GM20431 (cell line): ENCODE measurements around the gene COPS7A.

Experiments
- in situ Hi-C: fragments of 300-500 bp; cut with MseI, MboI; formaldehyde crosslinking; loops from one replicate; pipeline ENCODE4 v1.15.0; 2020; ENCODE audit warnings: low sequenced_read_pairs; ENCODE audit not compliant: unreplicated experiment

The COPS7A gene

DNA sequence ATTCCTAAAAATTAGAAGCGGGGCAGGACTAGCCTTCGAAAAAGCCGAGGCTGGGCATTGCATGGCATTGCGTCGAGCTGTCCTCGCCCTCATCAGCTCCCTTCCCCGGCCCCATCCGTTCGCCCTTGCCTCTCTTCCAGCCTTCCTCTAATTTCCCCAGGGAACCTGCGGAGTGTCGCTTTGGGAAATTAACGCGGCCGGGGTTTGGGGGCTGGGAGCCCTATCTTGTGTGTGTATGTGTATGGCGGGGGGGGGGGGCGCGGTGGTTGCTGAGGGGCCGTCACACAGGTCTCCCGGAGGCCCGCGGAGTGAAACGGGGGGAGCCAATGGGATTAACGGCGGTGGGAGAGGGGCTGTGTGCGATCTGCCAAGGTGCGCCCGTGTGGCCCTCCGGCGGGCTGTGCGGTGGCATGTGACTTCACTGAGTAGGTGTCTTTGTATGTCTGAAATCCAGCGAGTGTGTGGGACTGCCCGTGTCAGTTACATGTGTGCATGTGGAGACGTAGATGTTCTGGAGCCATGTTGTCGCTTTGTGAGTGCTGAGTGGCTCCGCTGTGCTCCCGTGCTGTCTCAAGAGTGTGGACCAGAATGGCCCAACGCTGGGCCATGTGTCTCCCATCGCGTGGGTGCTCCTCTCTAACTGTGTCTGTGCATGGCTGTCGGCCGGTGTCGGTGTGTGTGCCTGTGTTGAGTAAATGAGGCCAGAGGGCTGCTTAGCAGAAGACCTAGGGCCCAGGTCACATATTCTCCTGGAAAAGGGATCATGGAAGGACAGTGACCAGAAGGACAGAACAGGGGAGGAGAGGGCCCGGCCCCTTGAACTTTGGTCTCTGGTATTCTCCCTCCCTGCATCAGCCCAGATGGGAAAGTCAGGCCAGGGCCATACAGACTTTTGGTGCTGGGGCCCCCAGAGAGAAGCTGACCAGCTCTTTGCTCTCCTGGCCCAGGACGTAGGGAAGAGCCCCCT is 43.8 kb downstream of the COPS7A start:
- in situ Hi-C loops, result no loop called here

DNA sequence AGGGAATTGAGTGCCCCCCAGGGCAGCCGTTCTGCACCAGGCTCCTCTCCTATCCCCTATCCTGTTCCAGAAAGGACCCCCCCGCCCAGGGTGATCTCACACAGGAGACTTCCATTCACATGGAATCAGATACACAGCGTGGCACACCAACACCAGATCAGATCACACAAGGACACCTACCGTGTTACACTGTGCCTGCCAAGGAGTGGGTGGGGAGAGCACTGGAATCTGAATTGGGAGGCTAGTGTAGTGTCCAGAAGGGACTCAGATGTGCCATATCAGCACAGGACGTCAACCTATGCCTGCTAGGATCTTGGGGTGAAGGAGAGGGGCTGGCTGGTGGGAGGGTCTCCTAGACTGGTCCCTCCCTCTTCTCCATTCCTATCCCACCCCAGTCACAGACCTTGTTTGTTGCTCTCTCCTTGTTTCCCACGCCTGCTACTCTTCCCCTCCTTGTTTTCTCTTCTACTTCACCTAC is 44.6 kb downstream of the COPS7A start:
- in situ Hi-C loops, result no loop called here

DNA sequence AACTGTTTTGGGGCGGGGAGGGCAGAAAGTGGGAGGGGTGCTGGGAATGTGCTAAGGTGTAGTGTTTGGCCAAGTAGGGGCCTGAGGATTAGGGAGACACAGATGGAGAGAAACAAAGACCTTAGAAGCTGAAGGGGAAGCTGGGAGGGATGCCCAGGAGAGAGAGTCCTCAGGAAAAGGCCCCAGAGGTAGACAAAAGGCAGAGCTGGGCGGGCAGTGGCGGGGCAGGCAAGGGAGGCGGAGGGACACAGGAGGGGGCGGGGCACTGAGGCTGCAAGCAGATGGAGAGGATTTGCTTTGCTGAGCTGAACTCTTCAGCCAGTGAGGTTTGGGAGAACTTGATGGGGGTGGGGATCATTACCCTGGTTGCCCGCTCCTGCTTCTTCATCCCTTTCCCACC is 45.1 kb downstream of the COPS7A start:
- in situ Hi-C loops, result no loop called here

- in situ Hi-C loops, result no loop called here
Observed at GRCh38 chr12:6769666-6770065, 45.8 kb downstream of the COPS7A start.

- in situ Hi-C loops, result no loop called here
Observed at GRCh38 chr12:6770094-6770493, 46.2 kb downstream of the COPS7A start.

DNA sequence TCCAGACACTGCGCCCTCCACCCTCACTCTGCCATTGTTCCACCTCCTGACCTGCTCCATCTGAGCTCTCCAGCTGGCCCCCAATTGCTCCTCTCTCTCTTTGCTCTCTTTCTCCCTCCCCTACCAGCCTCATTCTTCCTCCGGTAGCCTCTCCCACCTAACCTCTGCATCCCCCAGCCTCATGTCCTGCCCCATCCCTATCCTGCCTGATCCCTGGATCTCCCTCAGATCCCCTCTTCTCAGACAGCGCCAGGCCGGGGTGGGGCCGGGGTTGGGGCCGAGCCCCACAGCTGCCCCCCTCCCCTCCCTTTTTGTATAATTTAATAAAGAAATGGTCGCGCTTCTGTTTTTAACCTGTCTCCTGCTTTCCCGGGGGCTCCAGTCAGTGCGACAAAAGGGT is 46.8 kb downstream of the COPS7A start:
- in situ Hi-C loops, result no loop called here

DNA sequence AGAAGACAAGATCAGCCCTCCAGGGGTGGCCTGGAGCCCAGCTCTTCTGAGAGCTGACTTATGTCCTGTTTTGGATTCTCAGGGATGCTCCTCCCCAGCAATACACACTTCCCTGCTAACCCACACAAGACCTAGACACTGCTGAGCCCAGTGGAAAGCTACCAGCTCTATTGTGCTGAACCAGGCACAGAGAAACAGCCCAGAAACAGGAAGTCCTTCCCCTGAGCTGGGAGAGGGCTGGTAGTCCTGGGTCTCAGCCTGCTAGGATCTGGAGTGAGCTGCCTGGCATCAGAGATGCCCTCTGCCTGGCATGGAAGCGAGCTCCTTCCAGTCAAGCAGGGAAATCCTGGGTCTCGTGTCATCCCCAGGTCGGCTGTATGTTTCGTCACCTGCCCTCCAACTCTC is 47.2 kb downstream of the COPS7A start:
- in situ Hi-C loops, result no loop called here

DNA sequence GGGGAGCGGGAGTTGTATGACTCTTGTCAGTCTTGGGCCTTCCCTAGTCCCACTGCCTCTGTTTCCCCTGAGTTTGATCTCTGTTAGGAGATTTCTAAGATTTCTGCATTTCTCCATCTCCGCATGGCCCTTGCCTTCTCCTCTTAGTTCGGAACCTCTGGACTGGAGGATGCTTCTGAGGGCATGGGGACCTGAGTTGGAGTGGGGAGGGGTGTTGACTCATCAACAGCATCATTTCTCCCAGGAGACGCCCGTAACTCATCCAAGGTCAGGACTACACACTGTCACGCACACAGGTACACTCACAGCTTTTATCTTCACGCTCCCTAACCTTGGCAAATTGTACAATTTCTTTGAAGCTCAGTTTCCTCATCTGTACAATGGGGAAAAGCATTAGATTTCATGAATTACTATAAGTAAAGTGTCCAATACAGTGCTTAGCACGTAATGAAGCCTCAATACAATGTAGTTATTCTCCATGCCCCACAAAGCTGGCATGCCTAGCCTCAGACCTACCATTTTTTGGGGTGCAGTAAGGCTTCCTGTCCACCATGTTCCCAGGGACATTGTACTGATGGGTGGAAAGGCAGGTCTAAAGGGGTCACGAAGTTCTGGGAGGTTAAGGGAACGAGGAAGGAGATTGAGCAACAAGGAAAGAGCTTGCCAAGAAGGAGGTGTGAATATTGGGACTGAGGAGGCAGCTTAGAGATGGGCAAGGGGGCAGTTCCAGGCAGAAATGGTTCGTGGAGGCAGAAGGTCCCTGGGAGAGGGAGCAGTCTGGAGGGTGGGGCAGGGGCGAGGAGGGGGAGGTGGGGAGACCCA is 47.9 kb downstream of the COPS7A start:
- in situ Hi-C loops, result no loop called here

GRCh38 chr12:6772331-6772695 is 48.5 kb downstream of the COPS7A start, which contains the start of gene LAG3:
Gene LAG3, plus strand, starts transcription at chr12:6772520. Its CDS starts 333 bp downstream, at chr12:6772853.
- in situ Hi-C loops, result no loop called here

DNA sequence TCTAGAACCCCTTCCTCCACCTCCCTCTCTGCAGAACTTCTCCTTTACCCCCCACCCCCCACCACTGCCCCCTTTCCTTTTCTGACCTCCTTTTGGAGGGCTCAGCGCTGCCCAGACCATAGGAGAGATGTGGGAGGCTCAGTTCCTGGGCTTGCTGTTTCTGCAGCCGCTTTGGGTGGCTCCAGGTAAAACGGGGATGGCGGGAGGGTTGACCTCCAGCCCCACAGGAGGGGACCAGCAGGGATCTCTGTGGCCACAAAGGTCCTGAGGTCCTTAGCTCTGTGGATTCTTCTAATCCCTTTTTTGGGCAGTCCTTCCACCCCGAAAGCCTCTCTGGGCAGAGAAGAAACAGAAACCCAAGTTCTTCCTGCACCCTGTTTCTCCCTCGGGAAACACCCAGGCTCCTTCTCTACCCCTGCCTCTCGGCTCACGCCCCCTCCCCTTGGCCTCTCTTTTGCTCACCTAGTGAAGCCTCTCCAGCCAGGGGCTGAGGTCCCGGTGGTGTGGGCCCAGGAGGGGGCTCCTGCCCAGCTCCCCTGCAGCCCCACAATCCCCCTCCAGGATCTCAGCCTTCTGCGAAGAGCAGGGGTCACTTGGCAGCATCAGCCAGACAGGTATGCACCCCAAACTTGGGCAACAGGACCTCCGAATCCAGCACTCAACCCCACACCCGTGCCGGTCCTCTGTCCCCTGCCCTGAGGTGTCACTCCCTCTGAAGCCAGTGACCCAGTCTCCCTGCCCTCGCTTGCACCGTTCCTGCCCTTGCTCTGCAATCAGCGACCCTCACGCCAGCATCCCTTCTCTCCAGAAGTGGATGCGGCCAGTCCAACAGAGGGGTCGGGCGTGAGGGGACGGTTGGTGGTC is 49.1 kb downstream of the COPS7A start:
- in situ Hi-C loops, result no loop called here

DNA sequence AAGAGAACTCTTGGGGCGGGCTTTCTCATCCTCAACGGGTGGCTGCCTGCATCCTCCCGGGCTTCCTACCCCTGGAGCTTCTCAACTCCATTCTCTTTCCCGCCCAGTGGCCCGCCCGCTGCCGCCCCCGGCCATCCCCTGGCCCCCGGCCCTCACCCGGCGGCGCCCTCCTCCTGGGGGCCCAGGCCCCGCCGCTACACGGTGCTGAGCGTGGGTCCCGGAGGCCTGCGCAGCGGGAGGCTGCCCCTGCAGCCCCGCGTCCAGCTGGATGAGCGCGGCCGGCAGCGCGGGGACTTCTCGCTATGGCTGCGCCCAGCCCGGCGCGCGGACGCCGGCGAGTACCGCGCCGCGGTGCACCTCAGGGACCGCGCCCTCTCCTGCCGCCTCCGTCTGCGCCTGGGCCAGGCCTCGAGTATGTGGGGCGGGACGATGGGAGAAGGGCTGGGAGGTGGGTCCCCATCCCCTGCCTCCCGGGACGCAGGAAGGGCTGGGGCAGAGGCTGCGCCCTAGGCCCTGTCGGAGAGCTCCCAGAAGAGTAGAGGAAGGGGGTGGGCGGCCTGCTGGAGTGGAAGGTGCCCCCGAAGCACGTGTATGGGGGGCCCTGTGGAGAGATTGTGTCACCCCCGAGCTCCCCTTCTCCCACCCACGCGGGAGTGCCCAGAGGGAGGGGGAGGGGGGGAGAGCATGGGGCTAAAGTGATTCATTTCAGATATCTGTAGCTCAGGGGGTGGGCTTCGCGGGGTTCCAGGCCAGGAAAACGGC is 49.9 kb downstream of the COPS7A start:
- in situ Hi-C loops, result no loop called here

GRCh38 chr12:6774499-6775062 is 50.7 kb downstream of the COPS7A start:
- in situ Hi-C loops, result no loop called here

DNA sequence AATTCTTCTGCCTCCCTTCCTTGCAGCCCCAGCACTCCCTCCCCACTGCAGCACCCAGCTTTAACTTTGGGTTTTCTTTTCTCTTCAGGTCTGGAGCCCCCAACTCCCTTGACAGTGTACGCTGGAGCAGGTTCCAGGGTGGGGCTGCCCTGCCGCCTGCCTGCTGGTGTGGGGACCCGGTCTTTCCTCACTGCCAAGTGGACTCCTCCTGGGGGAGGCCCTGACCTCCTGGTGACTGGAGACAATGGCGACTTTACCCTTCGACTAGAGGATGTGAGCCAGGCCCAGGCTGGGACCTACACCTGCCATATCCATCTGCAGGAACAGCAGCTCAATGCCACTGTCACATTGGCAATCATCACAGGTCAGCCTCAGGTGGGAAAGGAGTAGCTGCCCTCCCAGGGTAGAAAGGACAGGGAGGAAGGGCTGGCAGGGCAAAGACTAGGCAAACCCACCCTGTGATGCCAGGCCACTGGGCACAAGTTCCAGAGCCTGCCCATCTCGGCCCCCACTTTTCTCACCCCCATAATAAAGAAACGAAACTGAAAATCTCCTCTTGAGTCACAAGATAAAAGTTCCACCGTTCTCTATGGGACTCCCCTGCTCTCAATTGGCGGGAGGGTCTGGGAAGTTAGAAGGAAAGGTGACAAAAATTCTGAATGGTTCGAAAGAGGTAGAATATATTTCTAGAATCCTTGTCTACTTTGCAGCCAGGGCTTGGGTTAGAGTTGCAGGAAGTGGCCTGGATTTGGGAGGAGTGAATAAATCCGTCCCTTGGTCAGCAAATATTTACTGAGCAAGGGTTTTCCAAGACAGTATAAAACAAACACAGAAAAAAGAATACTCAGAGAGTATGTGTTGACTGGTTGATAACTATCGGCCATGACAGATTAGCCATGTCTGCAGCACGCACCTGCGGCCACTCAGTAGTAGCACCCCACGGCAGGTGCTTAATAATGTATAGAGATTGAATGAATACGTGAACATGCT is 51.6 kb downstream of the COPS7A start:
- in situ Hi-C loops, result no loop called here

GRCh38 chr12:6777386-6777785 is 53.5 kb downstream of the COPS7A start:
- in situ Hi-C loops, result no loop called here

- in situ Hi-C loops, result no loop called here
Observed at GRCh38 chr12:6778217-6778573, 54.3 kb downstream of the COPS7A start.

- in situ Hi-C loops, result no loop called here
Observed at GRCh38 chr12:6778574-6779550, 55.0 kb downstream of the COPS7A start.
